ENCODE results near the gene FADS2.

FADS2 gene

GRCh38 chr11:61893981-61894380, 65.9 kb downstream of the FADS2 start:
- no peak overlapping the region for H2AFZ ChIP-seq (ENCODE audit: low read depth, low read length)
- H3K79me2 ChIP-seq (ENCODE audit: low read length) = no peaks in the 10 kb centered on the region
- H3K9ac ChIP-seq (ENCODE audit: low read length) = no peak overlapping the region
- H3K4me2 ChIP-seq (ENCODE audit: low read length) = no peak overlapping the region
- no peaks in the 10 kb centered on the region for H3K36me3 ChIP-seq (replicated peaks; ENCODE audit: low read depth, low read length)
- H4K20me1 ChIP-seq (ENCODE audit: insufficient read depth, low read length) = no peaks in the 10 kb centered on the region
- H3K9me3 ChIP-seq (ENCODE audit: insufficient read depth, low read length) = no peaks in the 10 kb centered on the region
- H3K27me3 ChIP-seq (ENCODE audit: low read depth, low read length) = peaks cover 5% of the 10 kb centered on the region; the same call in 1 of the 2 replicates
- H3K4me3 ChIP-seq (ENCODE audit: low read length) = no peak overlapping the region
- TF ChIP-seq EZH2phosphoT487 (IDR thresholded peaks at IDR 0.05; ENCODE audit: low read depth) = no peak
- no peak for TF ChIP-seq CTCF (IDR thresholded peaks at IDR 0.05; ENCODE audit: low read depth, low read length)
- H3K27ac ChIP-seq (ENCODE audit: low read length) = no peak overlapping the region
- peaks cover 17% of the 10 kb centered on the region for H3K4me1 ChIP-seq (ENCODE audit: low read length)

- TF ChIP-seq CTCF (IDR thresholded peaks at IDR 0.05; ENCODE audit: low read depth, low read length) (no peak), EZH2phosphoT487 (IDR thresholded peaks at IDR 0.05; ENCODE audit: low read depth) (no peak)
- no peaks in the 10 kb centered on the region for H3K9me3 ChIP-seq (ENCODE audit: insufficient read depth, low read length)
- H3K36me3 ChIP-seq (replicated peaks; ENCODE audit: low read depth, low read length) = no peaks in the 10 kb centered on the region
- H3K4me3 ChIP-seq (ENCODE audit: low read length) = no peak overlapping the region
- H3K27me3 ChIP-seq (ENCODE audit: low read depth, low read length) = peaks cover 5% of the 10 kb centered on the region; the same call in 1 of the 2 replicates
- no peaks in the 10 kb centered on the region for H3K79me2 ChIP-seq (ENCODE audit: low read length)
- peaks cover 15% of the 10 kb centered on the region for H3K4me1 ChIP-seq (ENCODE audit: low read length)
- no peak overlapping the region for H2AFZ ChIP-seq (ENCODE audit: low read depth, low read length)
- H3K9ac ChIP-seq (ENCODE audit: low read length) = no peak overlapping the region
- no peak overlapping the region for H3K27ac ChIP-seq (ENCODE audit: low read length)
- no peaks in the 10 kb centered on the region for H4K20me1 ChIP-seq (ENCODE audit: insufficient read depth, low read length)
- no peak overlapping the region for H3K4me2 ChIP-seq (ENCODE audit: low read length)
Observed at GRCh38 chr11:61895046-61895717, 67.1 kb downstream of the FADS2 start.

GRCh38 chr11:61895718-61896059, 67.6 kb downstream of the FADS2 start:
- no peaks in the 10 kb centered on the region for H4K20me1 ChIP-seq (ENCODE audit: insufficient read depth, low read length)
- no peak overlapping the region for H3K4me2 ChIP-seq (ENCODE audit: low read length)
- no peak overlapping the region for H2AFZ ChIP-seq (ENCODE audit: low read depth, low read length)
- no peaks in the 10 kb centered on the region for H3K9me3 ChIP-seq (ENCODE audit: insufficient read depth, low read length)
- no peaks in the 10 kb centered on the region for H3K36me3 ChIP-seq (replicated peaks; ENCODE audit: low read depth, low read length)
- H3K27ac ChIP-seq (ENCODE audit: low read length) = no peak overlapping the region
- H3K4me3 ChIP-seq (ENCODE audit: low read length) = no peak overlapping the region
- TF ChIP-seq CTCF (IDR thresholded peaks at IDR 0.05; ENCODE audit: low read depth, low read length) = no peak
- TF ChIP-seq EZH2phosphoT487 (IDR thresholded peaks at IDR 0.05; ENCODE audit: low read depth) = no peak
- peaks cover 10% of the 10 kb centered on the region; the same call in 1 of the 2 replicates for H3K4me1 ChIP-seq (ENCODE audit: low read length)
- no peak overlapping the region for H3K9ac ChIP-seq (ENCODE audit: low read length)
- no peaks in the 10 kb centered on the region for H3K79me2 ChIP-seq (ENCODE audit: low read length)
- H3K27me3 ChIP-seq (ENCODE audit: low read depth, low read length) = peaks cover 5% of the 10 kb centered on the region; the same call in 1 of the 2 replicates

DNA sequence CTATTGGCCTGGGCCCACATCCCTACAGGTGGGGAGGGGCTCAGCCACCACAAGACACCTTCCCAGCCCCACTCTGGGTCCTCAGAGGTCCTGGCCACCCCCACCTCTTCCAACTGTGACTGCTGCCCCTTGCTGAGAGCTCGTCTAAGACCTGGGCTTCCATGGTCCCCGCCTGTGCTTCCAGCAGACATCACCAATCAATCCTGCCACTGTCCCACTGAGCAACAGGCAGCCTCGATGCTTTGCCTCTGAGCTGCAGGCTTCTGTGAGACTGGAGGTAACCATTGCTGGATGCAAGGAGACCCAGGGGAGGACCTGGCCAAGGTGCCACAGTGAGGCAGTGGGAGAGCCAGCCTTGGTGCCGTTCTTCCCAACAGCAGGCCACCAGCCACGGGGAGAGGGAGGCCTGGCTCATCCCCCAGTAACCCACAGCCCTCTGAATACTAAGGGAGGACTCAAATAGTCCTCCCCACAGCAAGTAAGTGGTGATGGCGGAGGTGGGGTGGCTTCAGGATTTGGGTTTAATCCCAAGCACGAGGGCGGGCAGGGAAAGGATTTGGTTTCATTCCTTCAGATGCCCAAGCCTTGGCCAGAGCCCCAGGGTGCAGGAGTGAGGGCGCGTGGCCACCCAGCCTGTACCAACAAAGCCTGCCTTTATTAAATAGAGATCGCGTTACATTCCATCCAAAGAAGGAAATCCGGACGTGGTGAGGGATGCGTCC, 68.7 kb downstream of the FADS2 start:
- H3K9ac ChIP-seq (ENCODE audit: low read length) = no peak overlapping the region
- H2AFZ ChIP-seq (ENCODE audit: low read depth, low read length) = no peak overlapping the region
- H3K27me3 ChIP-seq (ENCODE audit: low read depth, low read length) = peaks cover 5% of the 10 kb centered on the region; the same call in 1 of the 2 replicates
- H3K27ac ChIP-seq (ENCODE audit: low read length) = no peak overlapping the region
- H3K4me2 ChIP-seq (ENCODE audit: low read length) = no peak overlapping the region
- TF ChIP-seq EZH2phosphoT487 (IDR thresholded peaks at IDR 0.05; ENCODE audit: low read depth) (no peak), CTCF (IDR thresholded peaks at IDR 0.05; ENCODE audit: low read depth, low read length) (no peak)
- no peaks in the 10 kb centered on the region for H3K36me3 ChIP-seq (replicated peaks; ENCODE audit: low read depth, low read length)
- H4K20me1 ChIP-seq (ENCODE audit: insufficient read depth, low read length) = no peaks in the 10 kb centered on the region
- H3K9me3 ChIP-seq (ENCODE audit: insufficient read depth, low read length) = no peaks in the 10 kb centered on the region
- H3K79me2 ChIP-seq (ENCODE audit: low read length) = no peaks in the 10 kb centered on the region
- peaks cover 10% of the 10 kb centered on the region; the same call in 1 of the 2 replicates for H3K4me1 ChIP-seq (ENCODE audit: low read length)
- no peak overlapping the region for H3K4me3 ChIP-seq (ENCODE audit: low read length)

Data from OCI-LY3 (cell line).